Activated CD8-positive, alpha-beta T cell treated with anti-CD3 and anti-CD28 coated beads, Interleukin-2, amount 10 ng/mL, durations not matched to agents 7 days and 5 days (primary cell): ENCODE data around the gene ALDH3A2. TPM values are rescaled to one million over a fixed set of nuclear protein-coding genes. Genes with fewer than 3 reads are reported as not detected.

ENCODE experiments used
- ATAC-seq: fragments of 150-1000 bp; cut with Tn5 transposase; one replicate; pipeline ENCODE4 v1.10.0; 2021; ENCODE audit warnings: moderate library complexity
- CTCF ChIA-PET: fragments of 350-600 bp; sonication (Branson Sonifier 250); formaldehyde crosslinking; loops from one replicate; lab custom pipeline; 2021; ENCODE audit warnings: antibody characterized with exemption; lab: Charles Lee
- POLR2A ChIA-PET: fragments of 350-600 bp; sonication (Branson Sonifier 250); formaldehyde crosslinking; loops from one replicate; lab custom pipeline; 2021; ENCODE audit warnings: antibody characterized with exemption; lab: Charles Lee
- DNase-seq: peaks from one replicate; pipeline ENCODE4 v3.0.0-alpha.2; 2020
- H3K27ac Mint-ChIP-seq: one replicate; pipeline ENCODE4 v1.8.0; 2021; ENCODE audit warnings: mild to moderate bottlenecking, mixed read lengths
- H3K27me3 Mint-ChIP-seq: one replicate; pipeline ENCODE4 v1.8.0; 2021; ENCODE audit warnings: low read depth, mixed read lengths
- H3K36me3 Mint-ChIP-seq: one replicate; pipeline ENCODE4 v1.8.0; 2021; ENCODE audit warnings: low read depth, mixed read lengths
- H3K4me1 Mint-ChIP-seq: one replicate; pipeline ENCODE4 v1.8.0; 2021; ENCODE audit warnings: low read depth, mixed read lengths
- H3K4me3 Mint-ChIP-seq: one replicate; pipeline ENCODE4 v1.8.0; 2021; ENCODE audit warnings: mild to moderate bottlenecking, mixed read lengths
- H3K9me3 Mint-ChIP-seq: one replicate; pipeline ENCODE4 v1.8.0; 2022; ENCODE audit warnings: mixed read lengths; ENCODE audit not compliant: insufficient read depth
- total RNA-seq, 2 experiments: library from RNA; stranded (reverse); gene quantifications; one replicate each; pipeline ENCODE4 v1.2.3, GENCODE V29; 2021

Gene ALDH3A2
- total RNA-seq, 2 experiments from 2014 or later, result 25.1 to 27.4 TPM

DNA sequence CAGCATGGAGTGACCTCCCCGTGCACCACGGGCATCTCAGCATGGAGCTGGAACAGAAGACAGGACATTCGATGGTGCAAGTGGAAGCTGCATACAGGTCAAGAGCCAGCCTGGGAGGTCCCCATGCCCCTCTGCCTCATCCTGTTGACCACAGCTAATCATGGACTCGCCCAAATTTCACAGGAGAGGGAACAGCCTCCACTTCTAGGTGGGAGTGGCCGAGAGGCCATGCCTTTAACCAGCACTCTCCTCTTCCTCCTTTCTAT lies 71.6 kb downstream of the ALDH3A2 start:
- no peak overlapping the region for H3K4me3 Mint-ChIP-seq
- CTCF ChIA-PET, result interaction anchor here (1.5 kb wide), 1 partner anchor 47 kb away, joined by 5 read pairs; no protein-coding TSS in a partner anchor
- POLR2A ChIA-PET, result no interaction called here
- ATAC-seq (no peak), DNase-seq (no peak)
- no peak overlapping the region for H3K27ac Mint-ChIP-seq
- no peaks in the 10 kb centered on the region for H3K9me3 Mint-ChIP-seq
- H3K36me3 Mint-ChIP-seq, result no peaks in the 10 kb centered on the region
- H3K27me3 Mint-ChIP-seq, result no peaks in the 10 kb centered on the region
- H3K4me1 Mint-ChIP-seq, result peaks cover 6% of the 10 kb centered on the region

GRCh38 chr17:19720631-19721426 lies 72.3 kb downstream of the ALDH3A2 start:
- POLR2A ChIA-PET, result no interaction called here
- CTCF ChIA-PET, result interaction anchor here (1.5 kb wide), 1 partner anchor 46 kb away, joined by 5 read pairs; no protein-coding TSS in a partner anchor
- Mint-ChIP-seq H3K4me3 (no peak overlapping the region), H3K36me3 (no peaks in the 10 kb centered on the region), H3K27ac (no peak overlapping the region), H3K27me3 (no peaks in the 10 kb centered on the region), H3K9me3 (no peaks in the 10 kb centered on the region), H3K4me1 (peaks cover 8% of the 10 kb centered on the region)
- no peak for ATAC-seq
- DNase-seq, result no peak

DNA sequence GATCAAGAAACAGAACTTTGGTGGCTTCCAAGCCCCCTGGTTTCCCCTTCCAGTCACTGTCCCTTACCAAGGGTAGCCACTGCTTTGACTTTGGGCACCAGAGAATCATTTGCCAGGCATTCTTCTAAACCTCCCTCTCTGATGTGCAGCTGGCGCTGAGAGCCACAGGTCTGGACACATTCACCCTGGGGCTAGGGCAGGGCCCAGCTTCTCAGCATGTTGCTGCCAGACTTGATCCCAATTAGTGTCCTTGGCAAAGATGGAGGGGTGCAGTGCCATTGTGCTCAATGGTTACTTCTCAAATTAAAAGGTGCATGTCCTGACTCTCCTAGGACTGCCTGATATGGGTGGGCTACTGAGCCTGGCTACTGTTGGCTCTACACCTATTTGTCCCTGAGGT lies 75.4 kb downstream of the ALDH3A2 start:
- no peaks in the 10 kb centered on the region for H3K36me3 Mint-ChIP-seq
- ChIA-PET CTCF (interaction anchor here (1.7 kb wide), 1 partner anchor 43 kb away, joined by 3 read pairs; no protein-coding TSS in a partner anchor), POLR2A (no interaction called here)
- peaks cover 8% of the 10 kb centered on the region for H3K4me1 Mint-ChIP-seq
- DNase-seq (no peak), ATAC-seq (no peak)
- no peak overlapping the region for H3K4me3 Mint-ChIP-seq
- no peak overlapping the region for H3K27ac Mint-ChIP-seq
- H3K27me3 Mint-ChIP-seq, result no peaks in the 10 kb centered on the region
- no peaks in the 10 kb centered on the region for H3K9me3 Mint-ChIP-seq

GRCh38 chr17:19724501-19725420 lies 76.2 kb downstream of the ALDH3A2 start:
- Mint-ChIP-seq H3K27ac (no peak overlapping the region), H3K36me3 (no peaks in the 10 kb centered on the region), H3K9me3 (no peaks in the 10 kb centered on the region), H3K4me3 (no peak overlapping the region), H3K27me3 (no peaks in the 10 kb centered on the region), H3K4me1 (peaks cover 8% of the 10 kb centered on the region)
- ChIA-PET CTCF (interaction anchor here (1.4 kb wide), 2 partner anchors 42 to 211 kb away, joined by 3 to 4 read pairs; no protein-coding TSS in a partner anchor), POLR2A (no interaction called here)
- DNase-seq (peak; percentile 22), ATAC-seq (no peak)

GRCh38 chr17:19725486-19725885 lies 76.9 kb downstream of the ALDH3A2 start:
- no peak for ATAC-seq
- CTCF ChIA-PET, result interaction anchor here (1.4 kb wide), 2 partner anchors 41 to 212 kb away, joined by 3 to 4 read pairs; no protein-coding TSS in a partner anchor
- no peaks in the 10 kb centered on the region for H3K27me3 Mint-ChIP-seq
- POLR2A ChIA-PET, result no interaction called here
- no peak overlapping the region for H3K4me3 Mint-ChIP-seq
- no peak overlapping the region for H3K27ac Mint-ChIP-seq
- H3K9me3 Mint-ChIP-seq, result no peaks in the 10 kb centered on the region
- no peaks in the 10 kb centered on the region for H3K36me3 Mint-ChIP-seq
- DNase-seq, result no peak
- peaks cover 8% of the 10 kb centered on the region for H3K4me1 Mint-ChIP-seq

GRCh38 chr17:19726631-19727376 lies 78.3 kb downstream of the ALDH3A2 start:
- H3K27me3 Mint-ChIP-seq, result no peaks in the 10 kb centered on the region
- H3K9me3 Mint-ChIP-seq, result no peaks in the 10 kb centered on the region
- no peak for DNase-seq
- H3K27ac Mint-ChIP-seq, result no peak overlapping the region
- no peak for ATAC-seq
- H3K36me3 Mint-ChIP-seq, result no peaks in the 10 kb centered on the region
- peaks cover 8% of the 10 kb centered on the region for H3K4me1 Mint-ChIP-seq
- no peak overlapping the region for H3K4me3 Mint-ChIP-seq
- ChIA-PET CTCF (interaction anchor here (1.4 kb wide), 1 partner anchor 213 kb away, joined by 4 read pairs; no protein-coding TSS in a partner anchor), POLR2A (no interaction called here)

Other genes with a start within 250 kb of the ALDH3A2 start
- under 1 TPM in 1 of 2 experiments, not detected in 1; 0.34 TPM for gene RNF112, start 237.5 kb upstream of the ALDH3A2 start, total RNA-seq
- not detected for gene SLC47A1, start 114.9 kb upstream of the ALDH3A2 start, total RNA-seq
- not detected for gene SLC47A2, start 67.8 kb downstream of the ALDH3A2 start, total RNA-seq
- not detected for gene ALDH3A1, start 99.5 kb downstream of the ALDH3A2 start, total RNA-seq
- 1 to 10 TPM; 8.7 to 9.5 TPM for gene ULK2, start 219.2 kb downstream of the ALDH3A2 start, total RNA-seq